ENCODE measurements around the gene TYSND1. TPM values are rescaled to one million over a fixed set of nuclear protein-coding genes. Genes with fewer than 3 reads are reported as not detected.

TYSND1 gene
- total RNA-seq, 4 donors from 2014 or later, result 16.7 to 32.4 (median 21.9) TPM

- Histone ChIP-seq H3K27ac (no peak overlapping the region), H3K4me1 (peaks cover 0 to 34% (median 5%) of the 10 kb centered on the region in 3 donors), H3K9me3 (no peaks in the 10 kb centered on the region), H3K4me3 (no peak overlapping the region), H3K27me3 (no peaks in the 10 kb centered on the region), H3K36me3 (peaks cover 6 to 76% (median 16%) of the 10 kb centered on the region in 3 donors)
- DNase-seq, result no peak
- intact Hi-C loops (cut with DNase I), result no loop called here
- no peak for TF ChIP-seq POLR2A (IDR thresholded peaks at IDR 0.05)
- no peak for TF ChIP-seq CTCF (IDR thresholded peaks at IDR 0.05)
- WGBS, 2 donors, result 41 to 66% methylated on average over 3 of the region's 3 CpGs
Measured at GRCh38 chr10:70118196-70118595, 28.3 kb downstream of the TYSND1 start.

- TF ChIP-seq CTCF (IDR thresholded peaks at IDR 0.05), result no peak
- TF ChIP-seq POLR2A (IDR thresholded peaks at IDR 0.05), result no peak
- Histone ChIP-seq H3K27ac (no peak overlapping the region), H3K4me1 (peaks cover 0 to 34% (median 5%) of the 10 kb centered on the region in 3 donors), H3K36me3 (peaks cover 6 to 77% (median 19%) of the 10 kb centered on the region in 3 donors), H3K9me3 (no peaks in the 10 kb centered on the region), H3K27me3 (no peaks in the 10 kb centered on the region), H3K4me3 (no peak overlapping the region)
- DNase-seq, result no peak
- intact Hi-C loops (cut with DNase I), result no loop called here
- 89 to 92% methylated on average over 2 to 7 of the region's 10 CpGs for WGBS, 2 donors
Measured at GRCh38 chr10:70117646-70118045, 28.9 kb downstream of the TYSND1 start.

GRCh38 chr10:70115948-70116682 is 30.4 kb downstream of the TYSND1 start:
- intact Hi-C loops (cut with DNase I), result no loop called here
- no peak for TF ChIP-seq POLR2A (IDR thresholded peaks at IDR 0.05)
- peak; percentile 50 to 89 (median 81) for TF ChIP-seq CTCF (IDR thresholded peaks at IDR 0.05)
- no peak for DNase-seq

GRCh38 chr10:70114902-70115301 is 31.6 kb downstream of the TYSND1 start:
- 100% methylated on average over 2 of the region's 15 CpGs; no CpG with 5 or more reads in 1 of the 2 donors for WGBS, 2 donors
- H3K36me3 ChIP-seq, result peaks cover 6 to 82% (median 26%) of the 10 kb centered on the region in 3 donors
- H3K4me3 ChIP-seq, result no peak overlapping the region
- DNase-seq, result no peak
- no peak overlapping the region for H3K27ac ChIP-seq
- TF ChIP-seq POLR2A (IDR thresholded peaks at IDR 0.05) (no peak), CTCF (IDR thresholded peaks at IDR 0.05) (no peak)
- peaks cover 0 to 18% (median 4%) of the 10 kb centered on the region in 3 donors for H3K4me1 ChIP-seq
- no peaks in the 10 kb centered on the region for H3K27me3 ChIP-seq
- H3K9me3 ChIP-seq, result no peaks in the 10 kb centered on the region
- intact Hi-C loops (cut with DNase I), result no loop called here

More at GRCh38 chr10:70115948-70116682, 30.4 kb downstream of the TYSND1 start:
- H3K27me3 ChIP-seq, result no peaks in the 10 kb centered on the region
- peaks cover 6 to 82% (median 26%) of the 10 kb centered on the region in 3 donors for H3K36me3 ChIP-seq
- H3K9me3 ChIP-seq, result no peaks in the 10 kb centered on the region
- no peak overlapping the region for H3K4me3 ChIP-seq
- H3K4me1 ChIP-seq, result peaks cover 0 to 30% (median 5%) of the 10 kb centered on the region in 3 donors
- no peak overlapping the region for H3K27ac ChIP-seq
- 45 to 48% methylated on average over 6 to 9 of the region's 12 CpGs for WGBS, 2 donors

GRCh38 chr10:70112071-70112470 is 34.4 kb downstream of the TYSND1 start:
- peaks cover 6 to 77% (median 19%) of the 10 kb centered on the region in 3 donors for H3K36me3 ChIP-seq
- intact Hi-C loops (cut with DNase I), result no loop called here
- peaks cover 0 to 8% (median 0%) of the 10 kb centered on the region in 3 donors for H3K4me1 ChIP-seq
- no peaks in the 10 kb centered on the region for H3K9me3 ChIP-seq
- WGBS, 2 donors, result 84 to 85% methylated on average over 7 to 8 of the region's 8 CpGs
- no peak for DNase-seq
- no peaks in the 10 kb centered on the region for H3K27me3 ChIP-seq
- no peak overlapping the region for H3K27ac ChIP-seq
- no peak overlapping the region for H3K4me3 ChIP-seq
- TF ChIP-seq POLR2A (IDR thresholded peaks at IDR 0.05) (no peak), CTCF (IDR thresholded peaks at IDR 0.05) (no peak)

Measured in esophagus squamous epithelium (tissue), 5 donors.